KOPT-K1 (cell line): ENCODE results near the gene RASGRF2.
A peak's percentile ranks its signal among the peaks of the same experiment; 100 is the strongest.

ENCODE experiments used
- H3K27ac ChIP-seq: fragments of 200-600 bp; sonication (generic); 2 replicates; pipeline ENCODE4 v1.5.1; 2016; ENCODE audit warnings: antibody characterized with exemption, mild to moderate bottlenecking, low read depth, low read length; ENCODE audit not compliant: poor library complexity, severe bottlenecking
- H3K36me3 ChIP-seq: fragments of 200-600 bp; sonication (generic); 2 replicates; pipeline ENCODE4 v1.5.1; 2017; ENCODE audit warnings: antibody characterized with exemption, mild to moderate bottlenecking, low read length, moderate library complexity; ENCODE audit not compliant: insufficient read depth
- H3K9me3 ChIP-seq: fragments of 200-600 bp; sonication (generic); 2 replicates; pipeline ENCODE4 v1.5.1; 2017; ENCODE audit warnings: antibody characterized with exemption, low read length, mild to moderate bottlenecking; ENCODE audit not compliant: insufficient read depth, poor library complexity, severe bottlenecking

The RASGRF2 gene

GRCh38 chr5:80933036-80933435, 27.1 kb upstream of the RASGRF2 start:
- Histone ChIP-seq H3K9me3 (no peaks in the 10 kb centered on the region), H3K27ac (no peak overlapping the region), H3K36me3 (no peaks in the 10 kb centered on the region)

- Histone ChIP-seq H3K27ac (no peak overlapping the region), H3K9me3 (no peaks in the 10 kb centered on the region), H3K36me3 (no peaks in the 10 kb centered on the region)
Measured at GRCh38 chr5:80934751-80935150, 25.4 kb upstream of the RASGRF2 start.

GRCh38 chr5:80935811-80936385, 24.3 kb upstream of the RASGRF2 start:
- Histone ChIP-seq H3K9me3 (no peaks in the 10 kb centered on the region), H3K36me3 (no peaks in the 10 kb centered on the region), H3K27ac (no peak overlapping the region)

- no peaks in the 10 kb centered on the region for H3K9me3 ChIP-seq
- H3K36me3 ChIP-seq: no peaks in the 10 kb centered on the region
- H3K27ac ChIP-seq: no peak overlapping the region
Measured at GRCh38 chr5:80936881-80937280, 23.3 kb upstream of the RASGRF2 start.

GRCh38 chr5:80937584-80938356, 22.4 kb upstream of the RASGRF2 start:
- Histone ChIP-seq H3K36me3 (no peaks in the 10 kb centered on the region), H3K9me3 (no peaks in the 10 kb centered on the region), H3K27ac (no peak overlapping the region)

GRCh38 chr5:80941496-80941895, 18.7 kb upstream of the RASGRF2 start:
- H3K36me3 ChIP-seq: no peaks in the 10 kb centered on the region
- H3K9me3 ChIP-seq: no peaks in the 10 kb centered on the region
- no peak overlapping the region for H3K27ac ChIP-seq

- H3K27ac ChIP-seq: no peak overlapping the region
- no peaks in the 10 kb centered on the region for H3K36me3 ChIP-seq
- no peaks in the 10 kb centered on the region for H3K9me3 ChIP-seq
Measured at GRCh38 chr5:80951366-80951765, 8.8 kb upstream of the RASGRF2 start.

- H3K36me3 ChIP-seq: no peaks in the 10 kb centered on the region
- no peak overlapping the region for H3K27ac ChIP-seq
- H3K9me3 ChIP-seq: no peaks in the 10 kb centered on the region
Measured at GRCh38 chr5:80953587-80953986, 6.6 kb upstream of the RASGRF2 start.

- Histone ChIP-seq H3K36me3 (no peaks in the 10 kb centered on the region), H3K9me3 (no peaks in the 10 kb centered on the region), H3K27ac (no peak overlapping the region)
Measured at GRCh38 chr5:80955082-80955590, 5.0 kb upstream of the RASGRF2 start.

- Histone ChIP-seq H3K27ac (no peak overlapping the region), H3K36me3 (no peaks in the 10 kb centered on the region), H3K9me3 (peaks cover 8% of the 10 kb centered on the region)
Measured at GRCh38 chr5:80956272-80956671, 3.9 kb upstream of the RASGRF2 start.

- no peaks in the 10 kb centered on the region for H3K36me3 ChIP-seq
- H3K9me3 ChIP-seq: peaks cover 9% of the 10 kb centered on the region
- peak overlapping the region; percentile 37 for H3K27ac ChIP-seq
Measured at GRCh38 chr5:80957031-80957761, 3.0 kb upstream of the RASGRF2 start.

- Histone ChIP-seq H3K9me3 (peaks cover 9% of the 10 kb centered on the region), H3K27ac (peak overlapping the region; percentile 37), H3K36me3 (no peaks in the 10 kb centered on the region)
Measured at GRCh38 chr5:80958616-80959015, 1.5 kb upstream of the RASGRF2 start.

GRCh38 chr5:80959138-80959537, 1.0 kb upstream of the RASGRF2 start:
- H3K9me3 ChIP-seq: peaks cover 9% of the 10 kb centered on the region
- H3K36me3 ChIP-seq: no peaks in the 10 kb centered on the region
- H3K27ac ChIP-seq: no peak overlapping the region

GRCh38 chr5:80960531-80961375, 590 bp downstream of the RASGRF2 start:
- Histone ChIP-seq H3K9me3 (peaks cover 9% of the 10 kb centered on the region), H3K27ac (no peak overlapping the region), H3K36me3 (no peaks in the 10 kb centered on the region)
